DMS 273 treated with DMSO at 0.1 percent for 48 hours (cell line): Measurements from ENCODE around the gene BTBD2.
"Not testable (repeated sequence)": the region's sequence is repeated elsewhere in the genome, so short reads cannot be mapped to it uniquely, and the experiment has no call there.

ENCODE experiments used
- DNase-seq: peaks from one replicate; lab custom pipeline; 2025; lab: John Stamatoyannopoulos, UW

Gene BTBD2

GRCh38 chr19:2039959-2040646 is 24.6 kb upstream of the BTBD2 start:
- no peak for DNase-seq

GRCh38 chr19:2039089-2039958 is 23.8 kb upstream of the BTBD2 start:
- DNase-seq, result no peak

DNA sequence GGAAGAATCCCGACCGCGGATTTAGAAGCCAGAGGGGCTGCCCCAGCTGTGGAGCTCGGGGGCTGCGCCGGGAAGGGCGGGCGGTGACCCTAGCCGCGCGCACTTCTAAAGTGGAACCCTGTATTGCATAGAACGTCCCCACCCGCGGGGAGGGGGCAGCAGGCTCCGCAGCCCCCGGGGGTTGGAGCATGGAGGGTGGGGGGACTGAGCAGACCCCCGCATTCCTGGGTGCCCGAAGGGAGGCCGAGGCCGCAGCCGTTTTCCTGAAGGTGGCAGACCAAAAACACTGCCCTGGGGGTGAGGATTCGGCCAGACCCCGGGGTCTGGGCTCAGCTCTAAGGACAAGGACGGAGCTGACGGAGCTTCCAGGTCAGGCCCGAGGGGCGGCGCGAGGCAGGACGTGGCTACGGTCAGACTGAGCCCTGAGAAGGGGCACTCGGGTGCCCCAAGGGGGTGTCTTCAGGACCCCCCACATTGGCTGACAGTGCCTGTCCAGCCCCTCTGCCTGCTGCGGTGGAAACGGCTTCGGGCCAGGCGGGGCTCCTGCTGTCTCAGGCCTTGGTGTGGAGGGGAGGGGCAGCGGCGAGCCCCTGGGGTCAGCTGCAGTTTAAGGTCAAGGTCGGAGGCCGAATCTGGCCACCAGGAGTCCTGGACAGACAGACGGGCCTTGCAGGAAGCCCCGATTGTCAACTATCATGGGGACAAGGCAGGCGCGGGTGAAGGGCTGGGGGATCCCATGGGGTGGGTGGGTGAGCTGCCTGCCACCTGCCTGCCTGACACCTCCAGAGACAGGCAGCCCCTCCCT is 23.0 kb upstream of the BTBD2 start:
- DNase-seq, result no peak

DNA sequence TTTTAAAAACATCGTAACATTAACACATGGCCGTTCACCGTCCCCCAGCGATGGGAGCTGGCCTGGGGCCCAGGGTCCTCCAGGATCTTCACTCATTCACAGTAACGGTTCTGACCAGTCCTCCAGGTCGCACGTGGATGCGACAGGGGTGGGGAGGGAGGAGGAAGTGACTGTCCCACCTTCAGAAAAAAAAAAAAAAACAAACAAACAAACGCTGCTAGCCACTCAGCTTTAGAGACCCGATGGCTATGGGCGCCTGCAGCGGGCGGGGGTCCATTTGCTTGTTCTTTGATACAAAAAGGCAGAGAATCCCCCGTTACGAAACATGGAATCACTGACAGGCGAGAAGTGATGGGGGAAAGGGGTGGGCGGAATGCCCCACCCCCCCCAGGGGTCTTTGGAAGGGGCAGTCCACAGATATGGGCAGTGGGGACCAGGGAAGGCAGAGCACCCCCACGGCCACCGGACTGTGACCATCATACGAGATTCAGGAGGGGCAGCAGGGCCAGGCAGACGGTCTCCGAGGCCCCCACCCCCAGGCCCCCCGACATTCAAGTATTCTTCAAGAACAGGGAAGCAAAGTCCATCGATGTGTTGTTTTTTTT is 22.2 kb upstream of the BTBD2 start:
- DNase-seq, result no peak

DNA sequence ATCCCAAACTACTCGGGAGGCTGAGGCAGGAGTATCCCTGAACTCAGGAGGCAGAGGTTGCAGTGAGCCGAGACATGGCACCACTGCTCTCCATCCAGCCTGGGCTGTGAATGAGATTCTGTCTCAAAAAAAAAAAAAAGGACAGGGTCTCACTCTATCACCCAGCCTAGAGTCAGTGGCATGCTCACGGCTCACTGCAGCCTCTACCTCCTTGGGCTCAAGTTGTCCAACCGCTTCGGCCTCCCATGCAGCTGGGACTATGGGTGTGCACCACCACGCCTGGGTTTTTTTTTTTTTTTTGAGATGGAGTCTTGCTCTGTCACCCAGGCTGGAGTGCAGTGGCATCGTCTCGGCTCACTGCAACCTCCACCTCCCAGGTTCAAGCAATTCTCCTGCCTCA is 20.9 kb upstream of the BTBD2 start:
- no peak for DNase-seq

GRCh38 chr19:2035590-2035991 is 20.1 kb upstream of the BTBD2 start:
- DNase-seq, result no peak

DNA sequence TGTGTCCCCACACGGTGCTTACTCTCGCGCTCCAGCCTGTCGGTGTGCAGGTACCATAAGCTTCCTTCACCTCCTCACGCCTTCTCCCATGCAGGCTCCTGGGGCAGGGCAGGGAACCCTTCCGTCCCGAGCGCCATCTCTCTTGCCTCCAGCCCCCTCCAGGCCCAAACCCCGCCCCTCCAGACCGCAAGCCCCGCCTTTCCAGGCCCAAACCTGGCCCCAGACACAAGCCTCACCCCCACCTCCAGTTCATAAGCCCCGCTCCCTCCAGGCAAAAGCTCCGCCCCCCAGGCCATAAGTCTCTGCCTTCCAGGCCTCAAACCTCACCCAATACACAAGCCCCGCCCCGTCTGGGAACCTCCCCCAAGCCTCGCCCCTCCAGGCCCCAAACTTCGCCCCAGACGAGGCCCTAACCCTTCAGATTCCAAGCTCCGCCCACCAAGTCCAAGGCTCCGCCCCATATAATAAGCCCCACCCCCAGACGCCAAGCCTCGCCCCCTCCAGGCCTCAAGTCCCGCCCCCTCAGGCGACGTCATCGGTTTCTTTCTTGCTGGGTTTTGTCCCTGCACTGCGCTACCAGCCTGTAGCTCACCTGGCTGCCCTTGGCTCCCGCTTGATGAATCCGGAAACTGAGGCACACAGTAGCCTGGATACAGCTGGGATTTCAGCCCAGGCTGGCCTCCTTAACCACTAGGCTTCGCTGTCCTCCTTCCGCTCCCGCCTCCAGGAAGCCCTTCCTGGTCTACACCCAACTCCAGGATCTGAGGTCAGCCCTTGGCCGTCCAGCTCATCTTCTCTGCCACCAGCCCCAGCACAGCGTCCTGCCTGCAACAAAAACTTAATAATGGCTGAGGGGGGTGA is 19.4 kb upstream of the BTBD2 start:
- DNase-seq, result no peak

- DNase-seq, result not testable (repeated sequence)
Observed at GRCh38 chr19:2034253-2034652, 18.7 kb upstream of the BTBD2 start.

GRCh38 chr19:2033825-2034159 is 18.3 kb upstream of the BTBD2 start:
- DNase-seq, result no peak

DNA sequence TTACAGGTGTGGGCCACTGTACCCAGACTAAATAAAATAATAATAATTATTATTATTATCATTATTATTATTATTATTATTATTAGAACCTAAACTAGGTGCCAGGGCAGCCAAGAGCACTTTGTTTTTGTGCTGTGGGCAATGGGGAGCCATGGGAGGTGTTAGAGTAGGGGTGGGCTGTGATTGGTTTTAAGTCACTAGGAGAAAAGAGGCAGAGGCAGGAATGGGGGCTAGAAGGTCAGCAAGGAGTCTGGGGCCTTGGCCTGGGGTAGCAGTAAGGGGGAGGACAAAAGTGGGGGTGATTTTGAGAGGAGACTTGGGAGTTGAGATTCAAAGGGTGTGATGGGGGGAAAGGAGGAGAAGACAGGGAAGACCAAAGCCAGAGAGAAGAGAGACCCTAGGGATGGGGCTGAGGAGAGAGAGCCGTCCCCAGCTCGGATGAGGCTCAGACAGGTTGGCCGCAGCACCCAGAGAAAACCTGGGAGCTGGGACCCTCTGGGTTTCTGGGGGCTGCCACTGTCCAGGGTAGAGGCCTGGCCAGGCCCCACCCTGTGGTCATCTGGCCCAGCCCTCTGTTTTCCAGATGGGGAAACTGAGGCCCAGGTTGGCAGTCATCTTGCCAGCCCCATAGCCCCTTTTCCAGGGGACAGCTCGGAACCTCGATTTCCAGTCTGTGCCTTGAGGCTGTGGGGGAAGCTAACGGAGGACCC is 17.8 kb upstream of the BTBD2 start:
- no peak for DNase-seq

- peak; percentile 89 for DNase-seq
Observed at GRCh38 chr19:2032296-2032941, 16.9 kb upstream of the BTBD2 start.

- no peak for DNase-seq
Observed at GRCh38 chr19:2027361-2027760, 11.8 kb upstream of the BTBD2 start.

GRCh38 chr19:2026770-2027169 is 11.3 kb upstream of the BTBD2 start:
- DNase-seq, result no peak

DNA sequence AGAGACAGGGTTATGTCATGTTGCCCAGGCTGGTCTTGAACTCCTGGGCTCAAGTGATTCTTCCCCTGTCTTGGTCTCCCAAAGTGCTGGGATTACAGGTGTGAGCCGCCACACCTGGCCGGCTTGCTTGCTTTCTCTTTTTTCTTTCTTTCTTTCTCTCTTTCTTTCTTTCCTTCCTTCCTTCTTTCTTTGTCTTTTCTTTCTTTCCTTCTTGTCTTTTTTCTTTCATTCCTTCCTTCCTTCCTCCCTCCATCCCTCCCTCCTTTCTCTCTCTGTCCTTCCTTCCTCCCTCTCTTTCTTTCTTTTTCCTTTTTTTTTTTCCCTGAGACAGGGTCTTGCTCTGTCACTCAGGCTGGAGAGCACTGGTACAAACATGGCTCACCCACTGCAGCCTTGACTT is 6.8 kb upstream of the BTBD2 start:
- no peak for DNase-seq

GRCh38 chr19:2021453-2022140 is 6.1 kb upstream of the BTBD2 start:
- no peak for DNase-seq

GRCh38 chr19:2018752-2019151 is 3.2 kb upstream of the BTBD2 start:
- DNase-seq, result no peak

DNA sequence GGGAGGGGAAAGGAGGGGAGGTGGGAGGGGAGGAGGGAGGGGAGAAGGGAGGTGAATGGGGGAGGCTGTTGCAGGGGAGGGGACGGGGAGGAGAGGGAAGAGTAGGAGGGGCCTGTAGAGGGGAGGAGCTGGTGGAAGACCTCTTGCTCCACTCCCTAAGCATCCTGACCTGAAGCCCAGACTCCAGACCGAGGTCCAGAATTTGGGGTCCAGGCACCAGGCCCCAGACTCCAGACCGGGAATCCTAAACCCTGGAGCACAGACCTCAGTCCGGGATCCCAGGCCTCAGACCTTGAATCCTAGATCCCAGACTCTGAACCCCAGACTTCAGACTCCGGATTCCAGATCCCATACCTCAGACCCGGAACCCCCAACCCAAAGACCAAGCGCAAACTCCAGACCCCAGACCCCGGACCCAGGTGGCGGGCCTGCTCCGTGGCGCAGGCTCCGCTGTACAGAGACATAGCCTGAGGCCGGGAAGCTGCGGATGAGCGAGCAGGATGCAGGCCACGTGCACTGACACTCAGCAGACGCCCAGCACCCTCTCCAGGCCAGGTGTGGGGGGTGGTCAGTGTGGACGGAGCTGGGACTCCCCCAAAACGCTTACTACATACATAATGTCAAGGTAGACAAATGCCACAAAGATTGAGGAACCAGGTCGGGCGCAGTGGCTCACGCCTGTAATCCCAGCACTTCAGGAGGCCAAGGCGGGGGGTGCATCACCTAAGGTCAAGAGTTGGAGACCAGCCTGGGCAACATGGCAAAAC is 710 bp upstream of the BTBD2 start:
- no peak for DNase-seq

- DNase-seq, result no peak
Observed at GRCh38 chr19:2014731-2015607, 545 bp downstream of the BTBD2 start.
